ENCODE results near the gene EFNA5. TPM values are rescaled to one million over a fixed set of nuclear protein-coding genes. Genes with fewer than 3 reads are reported as not detected.

Gene EFNA5
- total RNA-seq, 1 experiment from 2014 or later: 42.7 TPM

- Histone ChIP-seq H3K27ac (peak overlapping the region; percentile 94), H3K79me2 (ENCODE audit: low read depth) (peaks cover 74% of the 10 kb centered on the region), H3K36me3 (ENCODE audit: low read depth) (0 out of 2 replicates have a peak, but pooled peaks cover 14% of the 10 kb centered on the region), H3K9me2 (ENCODE audit: insufficient read depth) (no peaks in the 10 kb centered on the region), H3K9me3 (ENCODE audit: insufficient read depth, low read depth) (peaks cover 9% of the 10 kb centered on the region; the same call in 1 of the 2 replicates), H3K27me3 (ENCODE audit: insufficient read depth, low read depth) (no peaks in the 10 kb centered on the region), H4K20me1 (ENCODE audit: insufficient read depth) (no peaks in the 10 kb centered on the region), H2AFZ (no peak overlapping the region), H3K4me1 (replicated peaks; ENCODE audit: insufficient read depth) (peaks cover 65% of the 10 kb centered on the region), H3K4me2 (peak overlapping the region; percentile 72), H3K4me3 (peak overlapping the region; percentile 15; the same call in 1 of the 2 replicates), H3F3A (ENCODE audit: insufficient read depth, low read depth) (peaks cover 44% of the 10 kb centered on the region)
- no TSS peak for BruUV-seq (replicated peaks)
- no peak for TF ChIP-seq CTCF (conservative IDR thresholded peaks at IDR 0.05)
- no peak for TF ChIP-seq EZH2 (IDR thresholded peaks at IDR 0.05; ENCODE audit: low read depth)
- DNase-seq: peak in 1 of 2 experiments; percentile 38
- POLR2A ChIA-PET (ENCODE audit: unreplicated experiment): interaction anchor here (0.6 to 0.7 kb wide), 2 partner anchors 81 to 185 kb away, joined by 3 read pairs; no protein-coding TSS in a partner anchor
- CTCF ChIA-PET: no interaction called here
- intact Hi-C loops (cut with micrococcal nuclease; ENCODE audit: unreplicated experiment): loop anchor here (1.0 to 5.0 kb wide), 5 partner anchors 140 to 185 kb away; no protein-coding TSS in a partner anchor
Observed at GRCh38 chr5:107387526-107388140, 283.1 kb downstream of the EFNA5 start.

DNA sequence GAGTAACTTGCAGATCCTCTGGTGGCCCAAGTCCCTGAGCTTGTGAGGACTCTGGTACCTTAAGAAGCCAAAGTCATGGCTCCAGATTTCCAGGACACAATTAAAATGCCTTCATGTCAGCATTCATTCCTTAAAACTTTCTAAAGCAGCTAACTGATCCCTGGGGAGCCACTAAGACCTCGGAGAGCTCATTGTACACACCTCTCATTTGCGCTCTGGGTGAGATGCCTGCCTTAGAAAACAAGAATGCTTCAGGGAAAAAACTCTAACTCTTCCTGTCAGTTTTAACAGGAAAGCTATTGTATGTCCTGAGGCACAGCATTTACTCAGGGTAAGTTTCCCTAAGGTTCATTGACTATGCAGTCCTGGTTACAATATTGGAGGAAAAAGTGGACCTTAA, 285.0 kb downstream of the EFNA5 start:
- POLR2A ChIA-PET (ENCODE audit: unreplicated experiment): no interaction called here
- no peak for TF ChIP-seq EZH2 (IDR thresholded peaks at IDR 0.05; ENCODE audit: low read depth)
- TF ChIP-seq CTCF (conservative IDR thresholded peaks at IDR 0.05): no peak
- H3F3A ChIP-seq (ENCODE audit: insufficient read depth, low read depth): peaks cover 39% of the 10 kb centered on the region
- no peaks in the 10 kb centered on the region for H3K9me3 ChIP-seq (ENCODE audit: insufficient read depth, low read depth)
- peaks cover 77% of the 10 kb centered on the region for H3K4me1 ChIP-seq (replicated peaks; ENCODE audit: insufficient read depth)
- no peaks in the 10 kb centered on the region for H3K9me2 ChIP-seq (ENCODE audit: insufficient read depth)
- no peaks in the 10 kb centered on the region for H4K20me1 ChIP-seq (ENCODE audit: insufficient read depth)
- CTCF ChIA-PET: no interaction called here
- H3K36me3 ChIP-seq (ENCODE audit: low read depth): 0 out of 2 replicates have a peak, but pooled peaks cover 11% of the 10 kb centered on the region
- no peak overlapping the region for H3K4me3 ChIP-seq
- intact Hi-C loops (cut with micrococcal nuclease; ENCODE audit: unreplicated experiment): loop anchor here (5.0 kb wide), 2 partner anchors 138 to 168 kb away; no protein-coding TSS in a partner anchor
- H2AFZ ChIP-seq: no peak overlapping the region
- H3K27me3 ChIP-seq (ENCODE audit: insufficient read depth, low read depth): no peaks in the 10 kb centered on the region
- no peak overlapping the region for H3K27ac ChIP-seq
- peaks cover 58% of the 10 kb centered on the region for H3K79me2 ChIP-seq (ENCODE audit: low read depth)
- BruUV-seq (replicated peaks): no TSS peak
- no peak overlapping the region for H3K4me2 ChIP-seq
- DNase-seq: no peak

- DNase-seq: no peak
- Histone ChIP-seq H3K9me2 (ENCODE audit: insufficient read depth) (no peaks in the 10 kb centered on the region), H3F3A (ENCODE audit: insufficient read depth, low read depth) (peaks cover 27% of the 10 kb centered on the region), H3K79me2 (ENCODE audit: low read depth) (peaks cover 52% of the 10 kb centered on the region), H4K20me1 (ENCODE audit: insufficient read depth) (no peaks in the 10 kb centered on the region), H3K4me3 (no peak overlapping the region), H2AFZ (no peak overlapping the region), H3K9me3 (ENCODE audit: insufficient read depth, low read depth) (no peaks in the 10 kb centered on the region), H3K36me3 (ENCODE audit: low read depth) (0 out of 2 replicates have a peak, but pooled peaks cover 14% of the 10 kb centered on the region), H3K4me1 (replicated peaks; ENCODE audit: insufficient read depth) (peaks cover 62% of the 10 kb centered on the region), H3K27ac (peak overlapping the region; percentile 49), H3K27me3 (ENCODE audit: insufficient read depth, low read depth) (no peaks in the 10 kb centered on the region), H3K4me2 (no peak overlapping the region)
- BruUV-seq (replicated peaks): no TSS peak
- intact Hi-C loops (cut with micrococcal nuclease; ENCODE audit: unreplicated experiment): no loop called here
- TF ChIP-seq CTCF (conservative IDR thresholded peaks at IDR 0.05) (no peak), EZH2 (IDR thresholded peaks at IDR 0.05; ENCODE audit: low read depth) (no peak)
- CTCF ChIA-PET: no interaction called here
- POLR2A ChIA-PET (ENCODE audit: unreplicated experiment): no interaction called here
Observed at GRCh38 chr5:107384256-107384655, 286.5 kb downstream of the EFNA5 start.

Data from PC-9 (cell line).